IMR-90 (cell line): ENCODE data around the gene RAB38.

Experiments
- CEBPB ChIP-seq: IDR thresholded peaks from 2 replicates; pipeline ENCODE4 v1.6.1; 2012; ENCODE audit warnings: low read depth, low read length, improper control_type of control experiment
- MAFK ChIP-seq: IDR thresholded peaks from 2 replicates; pipeline ENCODE4 v1.6.1; 2012; ENCODE audit warnings: low read depth, low read length, improper control_type of control experiment
- MXI1 ChIP-seq: IDR thresholded peaks from 2 replicates; pipeline ENCODE4 v1.6.1; 2012; ENCODE audit warnings: low read depth, mild to moderate bottlenecking, low read length, moderate library complexity, borderline replicate concordance
- POLR2A ChIP-seq: IDR thresholded peaks from 2 replicates; pipeline ENCODE4 v1.6.1; 2012; ENCODE audit warnings: mild to moderate bottlenecking, low read depth, low read length
- RAD21 ChIP-seq: IDR thresholded peaks from 2 replicates; pipeline ENCODE4 v1.6.1; 2012; ENCODE audit warnings: low read length, improper control_type of control experiment
- TF ChIP-seq, protein P1 (sequence below): conservative IDR thresholded peaks from 2 replicates; pipeline ENCODE4 v1.5.1; 2012; ENCODE audit warnings: mild to moderate bottlenecking, low read depth, low read length, improper control_type of control experiment
- TF ChIP-seq, protein P2 (sequence below): fragments of 150-350 bp; IDR thresholded peaks from 2 replicates; pipeline ENCODE4 v1.6.1; 2016; ENCODE audit warnings: low read depth, mild to moderate bottlenecking, low read length, moderate library complexity, borderline replicate concordance

GRCh38 chr11:88131764-88132470 is 43.3 kb downstream of the RAB38 start:
- TF ChIP-seq, protein P1, sequence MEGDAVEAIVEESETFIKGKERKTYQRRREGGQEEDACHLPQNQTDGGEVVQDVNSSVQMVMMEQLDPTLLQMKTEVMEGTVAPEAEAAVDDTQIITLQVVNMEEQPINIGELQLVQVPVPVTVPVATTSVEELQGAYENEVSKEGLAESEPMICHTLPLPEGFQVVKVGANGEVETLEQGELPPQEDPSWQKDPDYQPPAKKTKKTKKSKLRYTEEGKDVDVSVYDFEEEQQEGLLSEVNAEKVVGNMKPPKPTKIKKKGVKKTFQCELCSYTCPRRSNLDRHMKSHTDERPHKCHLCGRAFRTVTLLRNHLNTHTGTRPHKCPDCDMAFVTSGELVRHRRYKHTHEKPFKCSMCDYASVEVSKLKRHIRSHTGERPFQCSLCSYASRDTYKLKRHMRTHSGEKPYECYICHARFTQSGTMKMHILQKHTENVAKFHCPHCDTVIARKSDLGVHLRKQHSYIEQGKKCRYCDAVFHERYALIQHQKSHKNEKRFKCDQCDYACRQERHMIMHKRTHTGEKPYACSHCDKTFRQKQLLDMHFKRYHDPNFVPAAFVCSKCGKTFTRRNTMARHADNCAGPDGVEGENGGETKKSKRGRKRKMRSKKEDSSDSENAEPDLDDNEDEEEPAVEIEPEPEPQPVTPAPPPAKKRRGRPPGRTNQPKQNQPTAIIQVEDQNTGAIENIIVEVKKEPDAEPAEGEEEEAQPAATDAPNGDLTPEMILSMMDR, result no peak
- TF ChIP-seq RAD21, result no peak
- TF ChIP-seq MXI1, result no peak
- TF ChIP-seq POLR2A, result no peak
- TF ChIP-seq CEBPB, result no peak
- no peak for TF ChIP-seq MAFK
- TF ChIP-seq, protein P2, sequence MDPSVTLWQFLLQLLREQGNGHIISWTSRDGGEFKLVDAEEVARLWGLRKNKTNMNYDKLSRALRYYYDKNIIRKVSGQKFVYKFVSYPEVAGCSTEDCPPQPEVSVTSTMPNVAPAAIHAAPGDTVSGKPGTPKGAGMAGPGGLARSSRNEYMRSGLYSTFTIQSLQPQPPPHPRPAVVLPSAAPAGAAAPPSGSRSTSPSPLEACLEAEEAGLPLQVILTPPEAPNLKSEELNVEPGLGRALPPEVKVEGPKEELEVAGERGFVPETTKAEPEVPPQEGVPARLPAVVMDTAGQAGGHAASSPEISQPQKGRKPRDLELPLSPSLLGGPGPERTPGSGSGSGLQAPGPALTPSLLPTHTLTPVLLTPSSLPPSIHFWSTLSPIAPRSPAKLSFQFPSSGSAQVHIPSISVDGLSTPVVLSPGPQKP, result no peak
